HG03066 (cell line): ENCODE results near the gene NAB1.
"Not testable (repeated sequence)": the region's sequence is repeated elsewhere in the genome, so short reads cannot be mapped to it uniquely, and the experiment has no call there.

ENCODE experiments used
- ATAC-seq: cut with Tn5 transposase; IDR thresholded peaks from one replicate; pipeline ENCODE4 v1.9.1; 2021; ENCODE audit warnings: low read depth; ENCODE audit not compliant: unreplicated experiment

Gene NAB1

GRCh38 chr2:190708650-190709049, 59.8 kb downstream of the NAB1 start:
- not testable (repeated sequence) for ATAC-seq

GRCh38 chr2:190711069-190711468, 62.2 kb downstream of the NAB1 start:
- no peak for ATAC-seq

GRCh38 chr2:190713471-190713870, 64.6 kb downstream of the NAB1 start:
- ATAC-seq: no peak

- no peak for ATAC-seq
Measured at GRCh38 chr2:190714958-190715357, 66.1 kb downstream of the NAB1 start.

- ATAC-seq: no peak
Measured at GRCh38 chr2:190716176-190716807, 67.4 kb downstream of the NAB1 start.

GRCh38 chr2:190717306-190717705, 68.4 kb downstream of the NAB1 start:
- ATAC-seq: no peak

GRCh38 chr2:190717764-190718651, 69.1 kb downstream of the NAB1 start:
- ATAC-seq: no peak

- ATAC-seq: peak; percentile 57
Measured at GRCh38 chr2:190718652-190719526, 70.0 kb downstream of the NAB1 start.

- ATAC-seq: no peak
Measured at GRCh38 chr2:190720276-190720675, 71.4 kb downstream of the NAB1 start.

GRCh38 chr2:190720691-190721090, 71.8 kb downstream of the NAB1 start:
- ATAC-seq: no peak

GRCh38 chr2:190722061-190722759, 73.3 kb downstream of the NAB1 start:
- peak; percentile 54 for ATAC-seq

GRCh38 chr2:190722835-190723234, 74.0 kb downstream of the NAB1 start:
- no peak for ATAC-seq

- ATAC-seq: no peak
Measured at GRCh38 chr2:190723397-190724090, 74.7 kb downstream of the NAB1 start.

GRCh38 chr2:190726255-190726654, 77.4 kb downstream of the NAB1 start:
- ATAC-seq: no peak

GRCh38 chr2:190736355-190736754, 87.5 kb downstream of the NAB1 start:
- ATAC-seq: no peak

- ATAC-seq: no peak
Measured at GRCh38 chr2:190740449-190740848, 91.6 kb downstream of the NAB1 start.
